Measurements from ENCODE around the gene INTS4. TPM values are rescaled to one million over a fixed set of nuclear protein-coding genes. Genes with fewer than 3 reads are reported as not detected.

The INTS4 gene
- total and polyA plus RNA-seq, 2 of the 8 experiments (the other 6 are each of a cell fraction or from before 2014, with no cell fraction given): 27.0 to 31.3 TPM

- Histone ChIP-seq H3K36me3 (ENCODE audit: control insufficient read depth in 2 of 4, insufficient read depth in 4 of 4, low read length in 3 of 4) (peaks cover 0 to 17% (median 4%) of the 10 kb centered on the region in 4 experiments; a peak in 4 of 8 replicates), H4K5ac (ENCODE audit: insufficient read length, low read depth, low read length) (no peak overlapping the region), H2BK20ac (ENCODE audit: low read length) (no peak overlapping the region), H3K9ac (replicated peaks in 1 of 4; ENCODE audit: extremely low read depth in 1 of 4, low read depth in 3 of 4, low read length in 3 of 4) (peak overlapping the region; percentile 75 to 87 (median 82); a peak in 6 of 7 replicates), H3K23me2 (ENCODE audit: low read depth, low read length) (no peaks in the 10 kb centered on the region; the same call in 1 of the 2 replicates), H3K23ac (ENCODE audit: insufficient read length) (no peak overlapping the region), H2BK15ac (ENCODE audit: low read length) (no peak overlapping the region), H2BK5ac (ENCODE audit: low read depth, low read length) (0 out of 2 replicates have a peak overlapping the region, but pooled peaks have one; percentile 30), H3K4me3 (ENCODE audit: extremely low read depth in 1 of 4, insufficient read depth in 2 of 4, low read depth in 3 of 4, low read length in 4 of 4) (peak overlapping the region; percentile 81 to 92 (median 84)), H2AFZ (ENCODE audit: low read length) (peak overlapping the region; percentile 86; the same call in 1 of the 2 replicates), H3K4ac (replicated peaks; ENCODE audit: insufficient read length, low read depth, low read length) (no peak overlapping the region), H4K20me1 (replicated peaks in 1 of 2; ENCODE audit: control insufficient read depth in 1 of 2, insufficient read depth in 2 of 2, low read length in 2 of 2) (peaks cover 0 to 1% of the 10 kb centered on the region in 2 experiments), H3K4me2 (ENCODE audit: insufficient read depth in 1 of 2, low read depth in 2 of 2, low read length in 2 of 2) (peak overlapping the region; percentile 74 to 92), H3K56ac (replicated peaks; ENCODE audit: insufficient read length, low read depth, low read length) (no peak overlapping the region), H3K9me3 (ENCODE audit: insufficient read depth in 2 of 2, low read depth in 1 of 2, low read length in 1 of 2) (no peaks in the 10 kb centered on the region), H4K8ac (ENCODE audit: extremely low read depth, insufficient read depth, low read length) (no peak overlapping the region), H2AK5ac (ENCODE audit: low read depth, low read length) (no peak overlapping the region), H3K27me3 (replicated peaks in 1 of 4; ENCODE audit: control insufficient read depth in 3 of 4, extremely low read depth in 1 of 4, insufficient read depth in 3 of 4, low read length in 3 of 4) (no peaks in the 10 kb centered on the region), H4K91ac (replicated peaks; ENCODE audit: insufficient read length, low read length) (no peak overlapping the region), H3K4me1 (replicated peaks in 1 of 4; ENCODE audit: control insufficient read depth in 3 of 4, insufficient read depth in 4 of 4, low read length in 3 of 4) (peaks cover 0 to 4% (median 1%) of the 10 kb centered on the region in 4 experiments; a peak in 4 of 7 replicates), H3K14ac (ENCODE audit: insufficient read length) (no peak overlapping the region), H3K27ac (ENCODE audit: low read depth, low read length) (no peak overlapping the region), H2BK12ac (ENCODE audit: low read depth, low read length) (peak overlapping the region; percentile 27; the same call in 1 of the 2 replicates), H3K79me1 (ENCODE audit: low read depth, low read length) (no peaks in the 10 kb centered on the region), H3K79me2 (ENCODE audit: control insufficient read depth in 1 of 2, insufficient read depth in 2 of 2, low read length in 2 of 2) (peaks cover 5 to 20% of the 10 kb centered on the region in 2 experiments; a peak in 3 of 4 replicates), H3K18ac (ENCODE audit: extremely low read depth, low read length) (no peak overlapping the region), H2BK120ac (replicated peaks; ENCODE audit: low read depth, low read length) (no peak overlapping the region)
- no peak for DNase-seq (ENCODE audit: low read depth in 1 of 2, low spot score in 2 of 2)
- WGBS, 2 experiments (ENCODE audit: extremely low coverage in 1 of 2, insufficient coverage in 1 of 2, insufficient read length in 1 of 2, insufficient replicate concordance in 2 of 2, low coverage in 1 of 2, low lambda C conversion rate in 2 of 2, missing lambda C conversion rate in 1 of 2): 14% methylated on average over 11 of the region's 11 CpGs; no CpG with 5 or more reads in 1 of the 2 experiments
- TF ChIP-seq TAF1 (IDR thresholded peaks at IDR 0.05; ENCODE audit: low read depth, low read length): no peak
- TF ChIP-seq SAP30 (IDR thresholded peaks at IDR 0.05; ENCODE audit: insufficient read depth, insufficient replicate concordance, low read length): no peak
- TF ChIP-seq POLR2A (IDR thresholded peaks at IDR 0.05; ENCODE audit: control extremely low read depth in 1 of 2, low read depth in 2 of 2, low read length in 2 of 2): no peak
- TF ChIP-seq POLR2AphosphoS5 (IDR thresholded peaks at IDR 0.05; ENCODE audit: low read depth, low read length): no peak
- ChIA-PET POLR2A (ENCODE audit: partially characterized antibody) (interaction anchor here (0.6 to 2.2 kb wide), 7 partner anchors 28 to 356 kb away, joined by 3 to 12 read pairs (median 5); partner anchors contain the start of genes KCTD14 and NDUFC2), CTCF (ENCODE audit: partially characterized antibody) (interaction anchor here (0.6 kb wide), 1 partner anchor 13 kb away, joined by 3 read pairs; no protein-coding TSS in a partner anchor)
- no peak for FAIRE-seq
These were observed 566 bp downstream of the INTS4 start for GRCh38 chr11:77993902-77994301.
